ENCODE results near the gene GRIN3B. TPM values are rescaled to one million over a fixed set of nuclear protein-coding genes. Genes with fewer than 3 reads are reported as not detected.

Gene GRIN3B
- total RNA-seq, 1 donor from 2014 or later: 0.93 TPM

DNA sequence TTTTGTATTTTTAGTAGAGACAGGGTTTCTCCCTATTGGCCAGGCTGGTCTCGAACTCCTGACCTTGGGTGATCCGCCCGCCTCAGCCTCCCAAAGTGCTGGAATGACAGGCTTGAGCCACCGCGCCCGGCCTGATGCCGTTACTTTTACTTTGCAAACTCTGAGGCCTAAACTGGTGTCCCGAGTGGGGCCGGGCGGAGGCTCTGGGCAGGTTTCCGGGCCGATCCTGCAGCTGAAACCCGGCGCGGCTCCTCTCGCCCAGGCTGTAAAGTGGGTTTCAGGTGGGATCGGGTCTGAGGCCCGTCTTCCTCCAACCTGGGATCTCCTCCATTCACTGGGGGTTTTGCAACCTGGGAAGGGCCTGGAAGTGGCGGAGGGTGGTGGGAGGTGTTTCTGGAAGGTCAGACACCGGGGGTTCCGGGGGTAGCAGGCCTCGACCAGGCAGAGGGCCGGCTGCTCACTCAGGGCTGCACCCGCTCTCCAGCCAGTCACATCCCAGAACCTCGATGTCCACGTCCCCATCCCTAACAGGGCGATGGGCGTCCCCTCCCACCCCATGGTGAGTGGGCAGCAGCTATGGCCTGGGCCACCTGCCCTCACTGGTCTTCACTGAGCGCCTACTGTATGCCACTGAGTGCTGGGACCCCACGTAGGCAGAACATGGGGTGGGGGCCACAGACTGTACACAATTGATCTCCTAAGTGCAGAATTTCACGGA is 37.4 kb upstream of the GRIN3B start:
- no peak overlapping the region for H3K4me3 Mint-ChIP-seq (ENCODE audit: unreplicated experiment)
- H3K4me1 Mint-ChIP-seq (ENCODE audit: low read depth, unreplicated experiment): peaks cover 4% of the 10 kb centered on the region
- peaks cover 9% of the 10 kb centered on the region for H3K27me3 Mint-ChIP-seq (ENCODE audit: unreplicated experiment)
- TF ChIP-seq, protein P1, sequence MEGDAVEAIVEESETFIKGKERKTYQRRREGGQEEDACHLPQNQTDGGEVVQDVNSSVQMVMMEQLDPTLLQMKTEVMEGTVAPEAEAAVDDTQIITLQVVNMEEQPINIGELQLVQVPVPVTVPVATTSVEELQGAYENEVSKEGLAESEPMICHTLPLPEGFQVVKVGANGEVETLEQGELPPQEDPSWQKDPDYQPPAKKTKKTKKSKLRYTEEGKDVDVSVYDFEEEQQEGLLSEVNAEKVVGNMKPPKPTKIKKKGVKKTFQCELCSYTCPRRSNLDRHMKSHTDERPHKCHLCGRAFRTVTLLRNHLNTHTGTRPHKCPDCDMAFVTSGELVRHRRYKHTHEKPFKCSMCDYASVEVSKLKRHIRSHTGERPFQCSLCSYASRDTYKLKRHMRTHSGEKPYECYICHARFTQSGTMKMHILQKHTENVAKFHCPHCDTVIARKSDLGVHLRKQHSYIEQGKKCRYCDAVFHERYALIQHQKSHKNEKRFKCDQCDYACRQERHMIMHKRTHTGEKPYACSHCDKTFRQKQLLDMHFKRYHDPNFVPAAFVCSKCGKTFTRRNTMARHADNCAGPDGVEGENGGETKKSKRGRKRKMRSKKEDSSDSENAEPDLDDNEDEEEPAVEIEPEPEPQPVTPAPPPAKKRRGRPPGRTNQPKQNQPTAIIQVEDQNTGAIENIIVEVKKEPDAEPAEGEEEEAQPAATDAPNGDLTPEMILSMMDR (IDR thresholded peaks at IDR 0.05; ENCODE audit: partially characterized antibody, unreplicated experiment): no peak
- H3K36me3 Mint-ChIP-seq (ENCODE audit: unreplicated experiment): peaks cover 5% of the 10 kb centered on the region
- H3K27ac Mint-ChIP-seq (ENCODE audit: unreplicated experiment): peak overlapping the region; percentile 66
- H3K9me3 Mint-ChIP-seq (ENCODE audit: unreplicated experiment): peaks cover 8% of the 10 kb centered on the region
- DNase-seq: no peak

DNA sequence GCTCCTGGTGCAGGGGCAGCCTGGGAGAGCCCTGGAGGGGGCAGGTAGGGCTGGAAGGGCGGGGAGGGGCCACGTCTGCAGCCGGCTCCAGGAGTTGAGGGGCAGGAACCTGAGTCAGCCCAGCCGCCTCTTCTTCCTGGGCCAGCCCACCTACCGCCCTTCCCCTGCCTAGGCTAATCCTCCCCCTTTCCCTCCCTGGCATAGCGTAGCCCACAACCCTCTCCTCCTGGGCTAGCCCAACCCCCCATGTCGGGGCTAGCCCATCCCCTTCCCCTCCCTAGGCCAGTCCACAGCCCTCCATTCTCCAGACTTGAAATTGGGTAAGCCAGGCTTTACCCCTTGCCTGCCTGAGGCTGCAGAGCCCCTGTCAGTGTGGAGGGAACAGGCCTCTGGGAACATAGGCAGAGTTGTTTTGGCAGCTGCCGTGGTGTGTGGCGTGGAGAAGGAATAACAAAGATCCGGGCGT is 36.7 kb upstream of the GRIN3B start:
- H3K9me3 Mint-ChIP-seq (ENCODE audit: unreplicated experiment): peaks cover 8% of the 10 kb centered on the region
- H3K4me3 Mint-ChIP-seq (ENCODE audit: unreplicated experiment): no peak overlapping the region
- TF ChIP-seq, protein P1 (IDR thresholded peaks at IDR 0.05; ENCODE audit: partially characterized antibody, unreplicated experiment): no peak
- peaks cover 4% of the 10 kb centered on the region for H3K4me1 Mint-ChIP-seq (ENCODE audit: low read depth, unreplicated experiment)
- H3K36me3 Mint-ChIP-seq (ENCODE audit: unreplicated experiment): peaks cover 5% of the 10 kb centered on the region
- no peak for DNase-seq
- H3K27me3 Mint-ChIP-seq (ENCODE audit: unreplicated experiment): peaks cover 9% of the 10 kb centered on the region
- no peak overlapping the region for H3K27ac Mint-ChIP-seq (ENCODE audit: unreplicated experiment)

DNA sequence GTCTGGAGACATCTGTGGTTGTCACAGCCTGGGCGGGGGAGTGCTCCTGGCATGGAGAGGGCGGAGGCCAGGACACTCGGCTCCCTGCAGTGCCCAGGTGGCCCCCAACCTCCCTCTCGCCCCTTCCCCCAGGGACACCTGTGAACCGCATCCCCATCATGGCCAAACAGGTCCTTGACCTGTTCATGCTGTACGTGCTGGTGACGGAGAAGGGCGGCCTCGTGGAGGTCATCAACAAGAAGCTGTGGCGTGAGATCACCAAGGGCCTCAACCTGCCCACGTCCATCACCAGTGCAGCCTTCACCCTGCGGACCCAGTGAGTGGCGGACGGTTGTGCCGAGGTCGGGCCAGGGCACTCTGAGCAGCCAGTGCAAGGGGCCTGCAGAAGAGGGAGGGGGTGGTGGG is 36.1 kb upstream of the GRIN3B start:
- Mint-ChIP-seq H3K4me1 (ENCODE audit: low read depth, unreplicated experiment) (peaks cover 2% of the 10 kb centered on the region), H3K27ac (ENCODE audit: unreplicated experiment) (no peak overlapping the region), H3K4me3 (ENCODE audit: unreplicated experiment) (no peak overlapping the region), H3K9me3 (ENCODE audit: unreplicated experiment) (peaks cover 8% of the 10 kb centered on the region), H3K27me3 (ENCODE audit: unreplicated experiment) (peaks cover 9% of the 10 kb centered on the region), H3K36me3 (ENCODE audit: unreplicated experiment) (peaks cover 5% of the 10 kb centered on the region)
- no peak for DNase-seq
- TF ChIP-seq, protein P1 (IDR thresholded peaks at IDR 0.05; ENCODE audit: partially characterized antibody, unreplicated experiment): no peak

DNA sequence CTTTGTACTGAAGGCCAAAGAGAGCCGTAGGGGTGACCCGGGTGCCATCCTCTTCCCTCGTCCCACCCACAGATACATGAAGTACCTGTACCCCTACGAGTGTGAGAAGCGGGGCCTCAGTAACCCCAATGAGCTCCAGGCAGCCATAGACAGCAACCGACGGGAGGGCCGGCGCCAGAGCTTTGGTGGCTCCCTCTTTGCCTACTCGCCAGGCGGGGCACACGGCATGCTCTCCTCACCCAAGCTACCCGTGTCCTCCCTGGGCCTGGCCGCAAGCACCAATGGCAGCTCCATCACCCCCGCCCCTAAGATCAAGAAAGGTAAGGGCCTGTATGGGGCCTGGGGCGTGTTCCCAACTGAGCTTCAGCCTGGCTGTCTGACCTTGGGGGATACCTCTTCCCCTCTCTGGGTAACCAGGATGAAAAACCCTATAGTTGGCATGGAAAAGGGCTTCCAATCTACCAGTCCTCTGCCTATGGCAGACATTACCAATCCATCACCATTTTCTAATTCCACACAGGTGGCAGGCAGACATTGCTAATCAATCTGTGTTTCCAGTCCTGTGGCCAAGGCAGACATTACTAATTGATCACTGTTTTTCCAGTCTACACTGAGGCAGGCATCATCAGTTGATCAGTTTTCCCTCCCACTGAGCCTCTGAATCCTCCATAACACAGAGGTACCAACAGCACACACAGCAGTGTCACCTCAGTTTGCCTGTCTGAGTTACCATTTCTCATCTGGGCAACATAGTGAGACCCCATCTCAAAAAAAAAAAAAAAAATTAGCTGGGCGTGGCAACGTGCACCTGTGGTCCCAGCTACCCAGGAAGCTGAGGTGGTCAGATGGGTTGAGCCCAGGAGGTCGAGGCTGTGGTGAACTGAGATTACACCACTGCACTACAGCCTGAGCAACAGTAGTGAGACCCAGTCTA is 35.2 kb upstream of the GRIN3B start:
- TF ChIP-seq, protein P1 (IDR thresholded peaks at IDR 0.05; ENCODE audit: partially characterized antibody, unreplicated experiment): no peak

More for the DNA sequence above, 35.2 kb upstream of the GRIN3B start:
- Mint-ChIP-seq H3K9me3 (ENCODE audit: unreplicated experiment) (peaks cover 8% of the 10 kb centered on the region), H3K4me3 (ENCODE audit: unreplicated experiment) (no peak overlapping the region), H3K27me3 (ENCODE audit: unreplicated experiment) (peaks cover 8% of the 10 kb centered on the region), H3K4me1 (ENCODE audit: low read depth, unreplicated experiment) (peaks cover 2% of the 10 kb centered on the region), H3K36me3 (ENCODE audit: unreplicated experiment) (peaks cover 5% of the 10 kb centered on the region), H3K27ac (ENCODE audit: unreplicated experiment) (peak overlapping the region; percentile 57)
- DNase-seq: no peak

Data from glutamatergic neuron (in vitro differentiated cells).